ENCODE data around the gene LRRC26.
A peak's percentile ranks its signal among the peaks of the same experiment; 100 is the strongest.

Gene LRRC26

GRCh38 chr9:137181680-137182079, 11.8 kb upstream of the LRRC26 start:
- no peak for DNase-seq

- no peak for DNase-seq
Observed at GRCh38 chr9:137180491-137180890, 10.6 kb upstream of the LRRC26 start.

DNA sequence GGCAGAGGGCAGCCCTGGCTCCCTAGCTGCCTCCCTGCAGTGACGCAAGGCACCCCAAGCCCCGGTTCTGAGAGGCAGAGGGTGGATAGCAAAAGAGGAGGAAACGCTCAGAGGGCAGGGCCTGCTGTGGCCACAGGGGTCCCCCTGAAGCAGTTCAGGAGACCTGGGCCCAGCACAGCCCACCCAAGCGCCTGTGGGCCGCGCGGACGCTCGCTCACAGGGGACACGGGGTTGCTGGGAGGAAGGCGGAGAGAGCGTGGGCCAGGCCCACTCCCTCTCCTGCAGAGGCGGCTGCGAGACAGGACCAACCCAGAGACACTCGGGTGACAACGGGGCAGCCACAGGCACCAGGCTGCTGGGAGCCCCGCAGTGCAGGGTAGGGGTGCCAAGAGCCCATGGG, 9.9 kb upstream of the LRRC26 start:
- no peak for DNase-seq

- DNase-seq, result no peak
Observed at GRCh38 chr9:137178939-137179630, 9.2 kb upstream of the LRRC26 start.

DNA sequence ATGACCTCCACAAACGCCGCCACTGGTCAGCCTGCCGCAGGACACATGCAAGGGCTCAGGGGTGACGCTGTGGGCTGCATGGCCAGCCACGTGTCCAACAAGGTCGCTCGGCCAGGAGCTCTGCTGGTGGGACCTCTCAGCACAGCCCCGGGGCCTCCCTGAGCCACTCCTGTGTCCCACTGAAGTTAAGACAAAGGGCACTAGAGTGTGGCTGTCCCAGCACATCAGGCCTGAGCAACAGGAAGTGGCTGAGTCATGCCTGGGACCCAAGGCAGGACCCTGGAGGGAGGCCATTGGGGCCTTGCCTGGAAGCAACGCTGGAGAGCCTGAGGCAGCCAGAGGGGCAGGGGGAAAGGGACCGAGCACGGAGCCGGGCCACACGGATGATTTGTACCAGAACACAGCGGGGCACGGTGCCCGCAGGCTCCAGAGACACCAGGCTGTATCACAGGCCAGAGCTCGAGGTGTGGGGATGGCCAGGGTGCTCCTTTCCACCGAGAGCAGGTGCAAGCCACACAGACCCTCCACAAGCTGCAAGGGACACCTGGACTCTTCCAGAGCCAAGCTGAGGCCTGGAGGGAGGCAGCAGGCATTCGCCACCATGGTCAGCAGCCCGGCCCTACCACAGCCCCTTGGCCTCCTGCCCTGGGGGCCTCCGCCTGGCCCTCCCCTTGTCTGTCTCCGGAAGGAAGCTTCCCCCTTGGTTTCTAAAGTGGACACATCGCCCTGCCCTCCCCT, 8.5 kb upstream of the LRRC26 start:
- no peak for DNase-seq

DNA sequence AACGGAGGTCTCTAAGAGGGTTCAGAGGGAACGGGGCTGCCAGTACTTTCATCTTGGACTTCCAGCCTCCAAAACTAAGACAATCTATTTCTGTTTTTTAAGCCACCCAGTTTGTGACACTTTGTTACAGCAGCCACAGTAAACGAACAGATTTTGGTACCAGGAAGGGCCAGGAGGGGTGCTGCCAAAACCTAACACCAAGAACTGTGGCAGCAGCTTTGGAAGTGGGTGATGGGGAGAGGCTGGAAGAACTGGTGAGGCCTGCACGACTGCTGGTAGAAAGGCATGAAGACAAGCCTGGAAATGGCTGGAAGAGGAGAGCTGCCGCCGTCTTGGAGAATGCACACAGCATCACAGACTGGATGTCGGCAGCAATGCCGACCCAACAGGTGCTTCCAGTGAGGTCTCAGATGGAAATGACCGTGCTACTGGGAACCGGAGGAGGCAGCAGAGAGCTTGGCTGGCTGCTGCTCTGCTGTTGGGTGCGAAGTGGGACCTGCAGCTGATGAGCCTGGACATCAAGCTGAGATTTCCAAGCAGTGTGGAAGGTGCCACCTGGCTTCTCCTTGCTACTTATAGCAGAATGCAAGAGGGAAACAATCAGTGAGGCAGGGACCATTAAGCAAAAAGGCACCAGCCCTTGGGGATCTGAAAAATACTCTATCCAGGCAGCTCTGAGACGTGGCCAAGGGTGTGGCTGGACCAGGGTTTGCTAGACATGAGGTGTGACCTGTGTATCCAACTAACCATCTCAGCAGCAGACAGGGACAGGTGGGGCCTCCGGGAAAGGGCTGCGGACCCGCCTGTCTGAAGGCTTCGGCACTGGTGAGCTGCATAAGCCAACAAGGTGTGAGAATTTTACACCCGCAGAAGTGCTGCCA, 6.7 kb upstream of the LRRC26 start:
- peak; percentile 12 to 14 for DNase-seq

GRCh38 chr9:137175345-137175961, 5.6 kb upstream of the LRRC26 start:
- DNase-seq, result no peak

DNA sequence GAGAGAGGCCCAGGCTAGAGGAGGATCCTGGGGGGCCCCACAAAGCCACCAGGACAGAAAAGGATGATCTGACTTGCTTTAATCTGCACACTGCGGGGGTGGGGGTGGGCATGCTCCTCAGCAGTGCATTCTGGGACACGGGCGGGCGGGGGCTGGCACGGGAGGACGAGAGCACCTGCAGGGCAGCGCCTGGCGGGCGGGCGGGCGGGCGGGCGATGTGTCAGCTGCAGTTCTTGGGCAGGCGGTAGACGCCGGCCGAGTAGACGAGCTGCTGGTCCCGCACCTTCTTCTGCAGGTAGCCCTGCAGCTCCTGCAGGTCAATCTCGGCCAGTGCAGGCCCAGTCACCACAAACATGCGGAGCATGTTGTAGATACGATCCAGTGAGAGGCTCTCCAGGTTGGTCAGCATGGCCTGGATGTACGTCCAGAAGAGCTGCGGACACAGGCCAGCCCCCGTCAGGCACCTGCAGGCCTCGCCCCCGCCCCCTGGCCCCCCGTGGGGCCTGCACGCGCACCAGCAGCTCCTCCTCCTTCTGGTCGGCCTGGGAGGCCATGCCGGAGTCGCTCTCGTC, 5.0 kb upstream of the LRRC26 start:
- DNase-seq, result no peak

GRCh38 chr9:137173796-137174664, 4.2 kb upstream of the LRRC26 start:
- no peak for DNase-seq

GRCh38 chr9:137172901-137173795, 3.3 kb upstream of the LRRC26 start:
- no peak for DNase-seq

DNA sequence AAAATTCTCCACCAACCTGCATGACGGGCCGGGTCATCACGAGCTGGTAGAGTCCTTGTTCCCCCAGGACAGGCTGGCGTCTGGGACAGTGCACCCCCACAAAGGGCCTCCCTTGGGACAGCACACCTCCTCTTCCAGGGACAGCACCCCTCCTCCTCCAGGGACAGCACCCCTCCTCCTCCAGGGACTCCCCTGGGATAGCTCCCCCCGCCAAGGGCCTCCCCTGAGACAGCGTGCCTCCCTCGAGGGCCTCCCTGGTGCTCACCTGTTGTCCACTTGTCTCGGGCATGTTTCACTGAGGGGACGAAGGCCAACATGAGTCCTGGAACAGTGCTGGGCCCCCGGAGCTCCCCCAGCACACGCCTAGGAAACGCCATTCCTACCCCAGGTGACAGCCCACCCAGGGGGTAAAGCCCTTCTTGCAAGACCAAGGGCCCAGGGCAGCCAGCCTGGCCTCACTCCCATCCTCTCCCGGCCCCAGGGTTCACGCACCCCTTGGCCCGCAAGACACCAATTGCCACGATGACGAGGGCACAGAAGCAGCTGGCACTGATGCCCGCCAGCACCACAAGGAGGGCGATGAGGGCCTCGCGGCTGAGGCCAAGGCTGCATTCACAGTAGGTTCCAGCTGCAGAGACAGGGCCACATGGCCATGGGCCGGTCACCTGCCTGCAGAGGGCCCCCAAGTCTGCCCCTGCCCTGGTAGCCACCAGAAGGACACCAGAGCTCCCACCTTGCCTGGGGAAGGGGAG, 1.5 kb upstream of the LRRC26 start:
- no peak for DNase-seq

DNA sequence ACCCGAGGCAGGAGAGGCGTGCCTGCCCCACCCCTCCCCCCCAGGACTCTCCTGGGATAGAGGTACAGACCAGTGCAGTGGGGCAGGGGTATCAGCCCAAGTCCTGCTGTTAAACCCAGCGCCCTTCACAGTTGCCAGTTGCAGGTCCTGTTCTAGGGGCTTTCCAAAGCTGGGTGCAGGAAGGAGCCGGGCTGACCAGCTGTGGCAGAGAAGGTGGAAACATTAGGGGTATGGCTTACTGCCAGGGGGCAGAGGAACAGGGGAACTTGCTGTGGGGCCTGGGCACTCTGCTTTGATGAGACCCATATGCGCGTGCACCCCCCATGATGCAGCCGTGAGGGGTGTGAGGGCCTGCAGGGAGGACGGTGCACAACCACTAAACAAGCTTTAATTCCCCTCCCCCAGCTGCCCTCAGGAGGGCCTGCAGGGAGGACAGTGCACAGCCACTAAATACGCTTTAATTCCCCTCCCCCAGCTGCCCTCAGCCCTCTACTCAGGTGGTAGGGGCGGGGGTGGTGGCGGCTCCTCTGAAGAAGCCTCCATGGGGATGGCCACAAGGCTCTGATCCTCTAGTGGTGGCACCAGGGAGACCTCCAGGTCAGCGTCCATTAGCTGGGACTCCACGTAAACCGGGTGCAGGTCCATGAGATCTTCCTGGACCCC, 766 bp upstream of the LRRC26 start:
- no peak for DNase-seq

- no peak for DNase-seq
Observed at GRCh38 chr9:137168904-137169856, 671 bp downstream of the LRRC26 start.

GRCh38 chr9:137168573-137168903, 1.3 kb downstream of the LRRC26 start:
- DNase-seq, result no peak

GRCh38 chr9:137167747-137168572, 1.9 kb downstream of the LRRC26 start:
- peak in 1 of 2 donors; percentile 5 for DNase-seq

GRCh38 chr9:137167277-137167746, 2.5 kb downstream of the LRRC26 start:
- DNase-seq, result no peak

Measured in inflammatory macrophage treated with lipopolysaccharide for 1 hour (primary cell).